ENCODE measurements around the gene ATP1B2. TPM values are rescaled to one million over a fixed set of nuclear protein-coding genes. Genes with fewer than 3 reads are reported as not detected.

Gene ATP1B2
- total and polyA plus RNA-seq, 9 of the 15 experiments (the other 6 are each of a cell fraction or from before 2014, with no cell fraction given) = 0.23 to 6.0 (median 0.99) TPM

GRCh38 chr17:7687072-7687907 lies 36.6 kb downstream of the ATP1B2 start, which contains the start of gene TP53 (continued):
- TF ChIP-seq RBM17 (IDR thresholded peaks at IDR 0.05; ENCODE audit: borderline replicate concordance, low read depth, low read length) = no peak
- TF ChIP-seq MECOM (CRISPR knock-in tag; IDR thresholded peaks at IDR 0.05) = no peak
- no peak for TF ChIP-seq NCOA1 (IDR thresholded peaks at IDR 0.05; ENCODE audit: low read depth)
- TF ChIP-seq SP2 (IDR thresholded peaks at IDR 0.05; ENCODE audit: extremely low read depth, low read depth, low read length, poor library complexity, severe bottlenecking) = no peak
- no peak for TF ChIP-seq ZNF239 (CRISPR knock-in tag; IDR thresholded peaks at IDR 0.05)
- TF ChIP-seq NRF1 (conservative IDR thresholded peaks at IDR 0.05 in 1 of 2, IDR thresholded peaks at IDR 0.05 in 1 of 2) = no peak
- TF ChIP-seq SMARCC2 (IDR thresholded peaks at IDR 0.05; ENCODE audit: low read depth) = no peak
- no peak for TF ChIP-seq ZC3H4 (CRISPR knock-in tag; IDR thresholded peaks at IDR 0.05; ENCODE audit: borderline replicate concordance)
- no peak for TF ChIP-seq SNIP1 (IDR thresholded peaks at IDR 0.05; ENCODE audit: low read depth)
- no peak for TF ChIP-seq CHD4 (IDR thresholded peaks at IDR 0.05; ENCODE audit: insufficient read depth, insufficient replicate concordance, low read depth, low read length, poor library complexity, severe bottlenecking)
- TF ChIP-seq MBD1 (CRISPR knock-in tag; IDR thresholded peaks at IDR 0.05) = no peak
- TF ChIP-seq MGA (IDR thresholded peaks at IDR 0.05) = peak; percentile 84
- no peak for TF ChIP-seq PRMT5 (CRISPR knock-in tag; IDR thresholded peaks at IDR 0.05)
- peak; percentile 88 for TF ChIP-seq EP400 (IDR thresholded peaks at IDR 0.05)
- no peak for TF ChIP-seq PTRF (tag; IDR thresholded peaks at IDR 0.05)
